Stimulated activated CD4-positive, alpha-beta T cell treated with anti-CD3 and anti-CD28 coated beads, Interleukin-2, amount 100 ng/mL, for 24 hours (primary cell): ENCODE measurements around the gene NEDD4L.
"Not testable (repeated sequence)": the region's sequence is repeated elsewhere in the genome, so short reads cannot be mapped to it uniquely, and the experiment has no call there.

Source experiments
- DNase-seq, 2 donors: peaks; one replicate each; pipeline ENCODE4 v3.0.0-alpha.2; 2020

The NEDD4L gene

GRCh38 chr18:58247363-58247834 is 203.4 kb downstream of the NEDD4L start:
- no peak for DNase-seq

DNA sequence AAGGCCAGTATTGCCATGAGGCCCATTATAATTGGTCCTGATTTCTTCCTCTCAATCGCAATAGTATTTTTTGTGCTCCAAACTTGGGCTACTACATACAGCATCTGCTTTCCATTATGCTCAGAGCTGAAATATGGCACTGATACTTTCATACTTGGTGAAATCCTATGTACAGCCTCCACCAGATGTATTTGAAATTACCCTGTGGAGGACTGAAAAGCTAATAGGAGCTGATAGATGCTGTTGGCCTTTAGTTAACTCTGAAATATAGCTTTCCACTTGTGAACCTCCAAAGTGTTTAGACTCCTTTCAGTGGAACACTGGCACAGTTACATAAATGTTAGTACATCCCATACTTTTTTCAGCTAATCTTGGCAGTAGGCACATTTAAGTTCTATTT is 205.7 kb downstream of the NEDD4L start:
- no peak for DNase-seq

DNA sequence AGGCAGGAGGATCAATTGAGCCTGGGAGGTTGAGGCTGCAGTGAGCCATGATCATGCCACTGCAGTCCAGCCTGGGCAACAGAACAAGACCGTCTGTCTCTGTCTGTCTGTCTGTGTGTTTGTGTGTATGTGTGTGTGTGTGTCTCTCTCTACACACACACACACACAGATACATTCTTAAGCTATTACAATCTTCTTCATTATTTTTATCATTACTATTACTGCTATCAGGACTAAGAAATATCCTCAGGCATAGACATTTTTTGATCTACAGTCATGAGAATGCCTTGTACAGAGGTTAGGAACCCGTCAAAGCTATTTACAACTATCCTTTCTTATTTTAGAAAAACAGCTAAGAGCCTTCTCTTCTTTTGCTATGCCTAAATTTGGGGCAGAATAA is 207.4 kb downstream of the NEDD4L start:
- no peak for DNase-seq

- no peak for DNase-seq
Observed at GRCh38 chr18:58252166-58252565, 208.1 kb downstream of the NEDD4L start.

GRCh38 chr18:58253318-58253717 is 209.3 kb downstream of the NEDD4L start:
- no peak for DNase-seq

GRCh38 chr18:58253871-58254270 is 209.8 kb downstream of the NEDD4L start:
- DNase-seq = no peak

- DNase-seq = no peak
Observed at GRCh38 chr18:58254873-58255511, 211.0 kb downstream of the NEDD4L start.

- no peak for DNase-seq
Observed at GRCh38 chr18:58255701-58256311, 211.8 kb downstream of the NEDD4L start.

DNA sequence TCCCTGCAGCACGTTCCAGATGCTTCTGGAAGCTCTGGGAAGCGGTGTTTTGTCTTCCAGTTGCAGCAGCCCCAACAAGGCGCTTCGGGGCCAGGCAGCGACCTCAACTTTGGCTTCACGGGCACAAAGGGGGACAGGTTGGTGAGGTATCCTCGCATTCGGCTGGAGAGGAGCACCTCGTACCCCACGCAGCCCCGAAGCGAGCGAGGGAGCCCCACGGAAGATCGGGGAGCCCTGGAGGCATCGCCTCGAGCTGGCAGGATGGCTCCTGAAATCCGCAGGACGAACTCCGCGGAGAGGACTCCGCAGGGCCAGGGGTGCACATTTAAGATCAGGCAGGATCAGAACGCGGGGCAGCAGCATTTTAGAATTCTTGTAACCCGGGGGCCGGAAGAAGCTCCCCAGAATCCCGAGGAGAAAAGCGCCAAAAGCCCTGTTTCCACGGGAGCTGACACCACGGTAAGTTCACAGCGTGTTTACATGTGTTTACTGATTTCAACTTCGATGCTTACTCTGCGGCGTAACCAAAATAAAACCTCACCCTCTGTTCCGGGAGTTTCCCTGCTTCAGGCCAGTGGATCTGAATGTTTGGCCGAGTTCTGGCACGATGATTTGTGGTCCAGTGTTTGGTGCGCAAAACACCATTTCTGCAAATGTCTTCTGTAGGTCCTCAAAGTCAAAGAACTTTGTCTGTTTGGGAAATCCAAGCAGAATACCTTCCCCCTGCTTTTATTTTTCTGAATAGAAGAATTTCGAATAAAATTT is 212.5 kb downstream of the NEDD4L start:
- no peak for DNase-seq

DNA sequence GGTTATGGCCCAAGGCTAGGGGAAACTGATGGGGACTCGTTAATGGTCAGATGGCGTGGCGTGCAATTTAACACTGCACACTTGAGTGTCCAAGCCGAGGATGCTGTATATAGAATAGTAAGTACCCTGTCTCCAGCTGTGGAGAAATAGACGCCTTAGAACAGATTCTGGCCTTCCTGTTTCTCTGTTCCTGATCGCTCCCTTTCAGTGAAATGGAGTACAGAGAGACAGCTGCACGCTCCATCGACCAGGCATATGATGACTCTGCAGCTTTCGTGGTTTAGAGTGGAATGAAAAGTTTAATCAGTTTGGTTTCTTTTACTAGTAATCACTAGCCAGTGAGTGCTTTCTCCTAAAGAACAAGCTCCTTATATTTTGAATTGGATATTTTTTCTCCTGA is 213.4 kb downstream of the NEDD4L start:
- DNase-seq = no peak

- DNase-seq = no peak
Observed at GRCh38 chr18:58258692-58259342, 214.8 kb downstream of the NEDD4L start.

GRCh38 chr18:58263055-58263957 is 219.3 kb downstream of the NEDD4L start:
- no peak for DNase-seq

GRCh38 chr18:58264075-58264474 is 220.0 kb downstream of the NEDD4L start:
- DNase-seq = no peak

GRCh38 chr18:58264840-58265239 is 220.8 kb downstream of the NEDD4L start:
- DNase-seq = no peak

DNA sequence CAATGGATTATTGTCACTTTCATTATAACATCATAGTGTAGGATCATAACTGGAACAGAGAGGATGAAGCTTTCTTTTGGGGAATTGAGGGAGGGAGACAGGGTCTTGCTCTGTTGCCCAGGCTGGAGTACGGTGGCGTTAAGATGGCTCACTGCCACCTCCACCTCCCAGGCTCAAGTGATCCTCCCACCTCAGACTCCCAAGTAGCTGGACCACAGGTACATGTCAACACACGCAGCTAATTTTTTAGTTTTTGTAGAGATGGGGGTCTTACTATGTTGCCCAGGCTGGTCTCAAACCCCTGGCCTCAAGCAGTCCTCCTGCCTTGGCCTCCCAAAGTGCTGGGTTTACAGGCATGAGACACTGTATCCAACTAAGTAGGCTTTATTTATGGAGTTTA is 221.5 kb downstream of the NEDD4L start:
- DNase-seq = not testable (repeated sequence)

- DNase-seq = no peak
Observed at GRCh38 chr18:58266291-58266690, 222.3 kb downstream of the NEDD4L start.

DNA sequence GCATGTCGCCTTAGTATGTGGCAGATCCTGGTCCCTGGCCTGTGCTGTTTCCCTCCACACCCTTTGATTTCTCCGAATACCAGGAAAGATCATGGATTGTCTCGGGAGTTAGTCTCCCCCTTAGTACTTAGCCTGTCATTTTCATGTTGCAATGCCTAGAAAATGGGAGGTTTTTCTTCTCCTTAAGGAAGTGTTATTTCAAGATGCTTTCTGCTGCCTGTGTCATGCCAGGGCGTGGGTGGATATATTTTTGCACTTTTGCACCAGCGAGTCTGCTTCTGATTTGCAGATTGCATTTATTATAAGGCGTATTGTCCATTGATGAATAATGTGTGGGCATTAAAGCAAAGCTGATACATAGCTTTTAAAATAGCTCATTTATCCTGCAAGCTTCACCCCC is 223.5 kb downstream of the NEDD4L start:
- no peak for DNase-seq

GRCh38 chr18:58268849-58269248 is 224.8 kb downstream of the NEDD4L start:
- DNase-seq = no peak

DNA sequence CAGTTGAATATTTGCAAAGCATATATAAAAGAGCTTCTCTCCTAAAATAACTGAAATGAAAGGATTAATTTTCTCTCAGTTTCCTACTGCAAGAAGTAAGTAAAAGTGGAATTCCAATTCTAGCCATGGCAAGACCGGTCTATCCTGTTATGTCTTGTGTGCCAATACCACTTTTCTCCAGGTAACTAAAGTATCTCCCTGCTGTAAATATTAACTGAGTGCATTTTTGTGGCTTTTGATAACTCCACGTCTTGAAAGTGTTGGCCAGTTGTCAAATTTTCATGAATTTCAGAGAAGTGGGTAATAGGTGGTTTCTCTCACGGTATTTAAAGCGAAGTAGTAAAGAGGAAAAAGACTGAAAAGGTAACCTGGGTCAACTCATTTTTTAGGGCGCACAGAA is 225.9 kb downstream of the NEDD4L start:
- DNase-seq = no peak

GRCh38 chr18:58270396-58270795 is 226.4 kb downstream of the NEDD4L start:
- DNase-seq = no peak

- DNase-seq = no peak
Observed at GRCh38 chr18:58271770-58272169, 227.7 kb downstream of the NEDD4L start.

GRCh38 chr18:58272209-58272608 is 228.2 kb downstream of the NEDD4L start:
- no peak for DNase-seq
